CD4-positive, alpha-beta T cell treated with Interleukin-21 for 1 hour (primary cell): Measurements from ENCODE around the gene LPXN.

Experiments used
- DNase-seq: peaks from one replicate; pipeline ENCODE4 v3.0.0-alpha.2; 2020

LPXN gene

DNA sequence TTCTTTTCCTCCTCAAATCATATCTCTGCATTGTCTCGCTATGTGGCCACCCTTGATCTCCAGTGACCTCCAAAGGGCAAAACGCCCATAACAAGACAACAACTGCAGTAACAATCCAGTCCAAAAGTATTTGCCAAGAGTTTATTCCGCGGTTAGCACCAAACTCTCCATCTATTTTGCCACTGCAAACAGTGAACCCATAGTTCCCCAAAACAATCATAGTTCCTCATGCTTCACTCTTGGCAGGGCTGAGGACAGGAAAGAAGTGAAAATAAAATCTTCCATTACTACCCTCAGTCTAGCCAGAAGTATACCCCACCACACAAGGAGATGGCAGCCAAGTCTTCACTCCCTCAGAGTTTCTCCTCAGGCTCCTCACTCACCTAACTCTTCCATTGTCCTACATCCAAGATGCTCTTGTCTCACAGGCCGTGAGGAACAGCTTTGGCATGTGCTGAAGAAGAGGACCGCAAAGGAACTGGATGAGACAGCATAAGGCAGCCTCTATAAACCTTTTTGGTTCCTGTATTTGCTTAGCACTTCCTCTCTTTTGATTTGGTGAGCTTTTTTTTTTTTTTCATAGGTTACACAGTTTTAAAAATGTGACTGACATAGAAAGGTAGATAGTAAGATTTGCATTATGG, at the start of gene LPXN:
Gene LPXN (minus strand): TSS at position 480 of the 644 bp plus-strand sequence. CDS start 84 bp downstream, at position 396.
- peak; percentile 73 for DNase-seq

DNA sequence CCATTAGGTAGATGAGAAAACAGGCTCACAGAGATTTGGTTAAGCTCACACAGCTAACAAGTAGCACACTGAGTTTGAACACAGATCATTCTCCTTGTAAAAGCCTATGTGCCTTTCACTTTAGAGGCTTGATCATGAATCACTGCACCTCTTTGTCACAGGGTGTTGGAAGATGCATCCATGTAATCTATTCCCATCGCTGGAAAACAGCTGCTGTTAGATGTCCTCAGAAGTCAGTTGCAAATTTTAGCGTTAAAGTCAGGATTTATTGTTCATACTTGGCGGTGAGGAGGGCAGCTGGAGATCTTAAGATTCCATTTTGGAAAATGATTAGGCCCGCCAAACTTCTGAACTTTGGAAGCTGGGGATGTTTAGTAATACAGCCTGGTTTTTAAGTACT, 49.4 kb upstream of the LPXN start:
- DNase-seq = no peak

DNA sequence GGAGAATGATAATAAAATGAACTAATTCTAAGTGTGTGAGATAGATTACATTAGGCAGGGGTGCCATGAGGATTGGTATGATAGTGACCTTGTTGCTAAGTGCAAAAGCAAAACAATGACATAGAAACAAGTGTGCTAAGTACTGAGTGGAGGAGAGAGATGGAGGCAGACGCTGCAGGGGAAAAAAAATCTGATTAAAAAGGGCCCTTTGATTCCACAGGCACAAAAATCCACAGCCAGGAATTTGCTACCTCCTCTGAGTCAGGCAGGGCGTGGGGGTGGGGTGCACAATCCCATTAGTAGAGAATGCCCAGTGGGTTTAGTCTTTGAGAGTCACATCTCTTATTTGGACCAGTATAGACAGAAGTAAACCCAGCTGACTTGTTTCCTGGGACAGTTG, 46.7 kb upstream of the LPXN start, which contains the start of gene CNTF:
Gene CNTF (plus strand): TSS at position 322 of the 400 bp plus-strand sequence. CDS start 88 bp downstream, outside the sequence.
- no peak for DNase-seq

DNA sequence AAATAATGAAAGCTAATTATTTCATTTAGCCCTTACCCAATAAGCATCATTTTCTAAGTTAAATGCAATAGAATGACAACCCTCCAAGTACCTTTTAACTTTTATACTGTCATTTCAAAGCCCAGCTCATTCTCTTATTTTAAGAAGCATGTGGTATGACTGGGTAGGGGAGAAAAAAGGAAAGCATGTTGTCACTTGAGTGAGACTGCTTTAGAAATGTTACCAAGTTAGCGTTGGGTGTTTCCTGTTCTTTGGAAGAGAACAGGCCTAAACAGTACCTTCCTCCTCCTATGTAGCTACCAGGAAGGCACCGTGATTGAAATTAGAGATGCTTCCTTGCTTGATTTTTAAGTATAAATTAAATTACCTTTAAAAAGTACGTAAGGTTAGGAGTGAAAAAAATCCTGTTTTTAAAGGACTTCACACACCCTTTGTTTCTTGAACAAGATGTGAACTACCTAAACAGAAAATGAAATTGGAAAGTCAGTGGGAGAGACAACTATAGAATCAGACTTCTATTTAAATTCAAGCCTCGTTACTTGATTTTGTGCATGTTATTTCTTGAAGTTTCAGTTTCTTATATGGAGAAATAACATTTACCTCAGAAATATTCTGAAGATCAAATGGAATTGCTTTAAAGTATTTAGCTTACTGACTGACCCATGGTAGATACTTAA, 46.1 kb upstream of the LPXN start:
- DNase-seq = no peak

DNA sequence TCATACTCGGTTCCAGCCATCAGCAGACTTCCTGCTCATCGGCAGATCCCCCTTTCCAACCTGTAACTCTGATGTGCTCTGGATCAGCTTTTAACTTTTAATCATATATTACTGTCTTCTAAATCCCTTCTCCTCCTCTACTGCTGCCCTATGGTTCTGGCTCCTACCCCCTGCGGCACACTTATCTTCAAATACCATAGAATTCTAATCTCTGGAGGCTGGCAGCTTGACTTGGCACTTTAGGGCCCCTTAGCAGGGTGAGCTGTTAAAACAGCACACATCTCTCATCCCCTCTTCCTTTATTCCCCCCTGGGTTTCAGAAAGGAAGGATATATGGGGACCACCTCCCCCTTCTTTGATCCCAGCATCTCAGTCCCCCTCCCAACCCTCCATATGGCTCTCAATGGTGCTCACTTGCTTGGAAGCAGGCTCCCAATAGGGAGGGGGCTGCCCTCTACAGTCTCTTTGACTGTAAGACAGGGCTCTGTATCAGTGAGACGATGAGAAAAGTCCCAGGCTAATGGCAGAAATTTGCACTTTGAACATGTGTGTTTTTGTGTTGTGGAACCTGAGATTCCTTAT, 42.4 kb upstream of the LPXN start:
- DNase-seq = no peak

DNA sequence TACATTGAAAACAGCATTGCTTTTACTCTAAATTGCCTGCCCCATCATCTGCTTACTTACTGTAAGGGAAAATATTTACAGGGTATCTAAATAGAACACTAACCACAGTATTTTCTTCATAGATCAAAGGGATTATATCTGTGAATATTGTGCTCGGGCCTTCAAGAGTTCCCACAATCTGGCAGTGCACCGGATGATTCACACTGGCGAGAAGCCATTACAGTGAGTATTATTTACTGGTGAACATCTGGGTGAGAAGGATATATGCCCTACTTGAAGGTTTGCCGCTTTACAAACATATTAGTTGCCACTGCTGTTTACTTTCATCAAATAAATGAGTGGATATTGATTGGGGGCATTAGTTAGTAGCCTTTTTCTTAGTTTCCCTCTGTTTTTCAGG, 40.9 kb upstream of the LPXN start:
- DNase-seq = no peak

DNA sequence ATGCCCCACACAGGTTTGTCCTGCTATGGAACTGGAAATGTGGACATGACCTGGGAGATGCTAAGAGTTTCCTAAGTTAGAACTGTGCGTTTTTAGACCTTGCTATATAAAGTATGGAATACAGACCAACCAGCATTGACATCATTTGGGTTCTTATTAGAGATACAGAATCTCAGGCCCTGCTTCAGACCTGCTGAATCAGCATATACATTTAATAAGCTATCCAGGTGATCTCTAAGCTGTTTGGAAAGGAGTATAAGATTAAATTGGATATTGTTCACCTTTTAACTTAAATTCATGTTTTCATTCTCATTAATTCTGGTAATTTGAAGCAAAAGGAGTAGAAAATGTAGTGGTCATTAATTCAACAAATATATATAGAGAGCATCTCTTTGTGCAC, 39.9 kb upstream of the LPXN start:
- DNase-seq = no peak

DNA sequence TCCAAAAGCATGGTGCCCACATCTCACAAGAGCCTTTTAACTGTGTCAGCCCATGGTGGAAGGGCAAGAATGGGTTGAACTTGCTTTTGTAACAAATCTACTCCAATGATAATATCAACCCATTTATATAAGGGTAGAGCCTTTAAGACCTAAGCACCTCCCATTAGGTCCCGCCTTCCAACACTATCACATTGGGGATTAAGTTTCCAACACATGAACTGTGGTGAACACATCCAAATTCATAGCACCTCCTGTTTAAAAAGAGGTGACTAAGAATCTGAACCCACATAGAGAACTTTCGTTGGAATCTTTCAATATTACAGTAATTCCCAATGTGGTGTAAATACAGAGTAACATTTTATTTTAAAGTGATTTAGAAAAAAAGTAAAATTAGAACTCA, 37.6 kb upstream of the LPXN start:
- no peak for DNase-seq

DNA sequence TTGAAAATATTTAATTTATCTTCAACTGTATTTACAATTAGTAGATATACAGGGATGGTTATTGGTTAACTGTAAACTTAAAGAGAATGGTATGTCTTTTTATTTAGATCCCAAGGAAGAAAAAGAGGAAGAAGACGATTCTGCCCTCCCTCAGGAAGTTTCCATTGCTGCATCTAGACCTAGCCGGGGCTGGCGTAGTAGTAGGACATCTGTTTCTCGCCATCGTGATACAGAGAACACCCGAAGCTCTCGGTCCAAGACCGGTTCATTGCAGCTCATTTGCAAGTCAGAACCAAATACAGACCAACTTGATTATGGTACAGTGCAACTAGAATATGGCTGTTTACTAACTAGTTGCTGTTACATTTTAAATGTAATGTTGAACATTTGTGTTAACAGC, 34.1 kb upstream of the LPXN start:
- DNase-seq = no peak

DNA sequence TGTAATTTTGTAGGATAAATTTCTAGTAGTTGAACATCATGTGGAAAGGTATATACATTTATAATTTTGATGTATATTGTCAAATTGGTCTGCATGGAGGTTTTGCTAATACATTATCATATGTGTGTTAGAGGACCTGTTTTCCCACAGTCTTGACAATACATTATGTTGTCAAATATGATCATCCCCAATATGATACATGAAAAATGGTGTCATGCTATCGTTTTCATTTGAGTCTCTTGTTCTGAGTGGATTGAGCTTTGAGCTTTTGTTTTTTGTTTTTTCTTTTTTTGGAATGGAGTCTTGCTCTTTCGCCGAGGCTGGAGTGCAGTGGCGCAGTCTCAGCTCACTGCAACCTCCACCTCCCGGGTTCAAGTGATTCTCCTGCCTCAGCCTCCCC, 32.7 kb upstream of the LPXN start:
- DNase-seq = no peak

DNA sequence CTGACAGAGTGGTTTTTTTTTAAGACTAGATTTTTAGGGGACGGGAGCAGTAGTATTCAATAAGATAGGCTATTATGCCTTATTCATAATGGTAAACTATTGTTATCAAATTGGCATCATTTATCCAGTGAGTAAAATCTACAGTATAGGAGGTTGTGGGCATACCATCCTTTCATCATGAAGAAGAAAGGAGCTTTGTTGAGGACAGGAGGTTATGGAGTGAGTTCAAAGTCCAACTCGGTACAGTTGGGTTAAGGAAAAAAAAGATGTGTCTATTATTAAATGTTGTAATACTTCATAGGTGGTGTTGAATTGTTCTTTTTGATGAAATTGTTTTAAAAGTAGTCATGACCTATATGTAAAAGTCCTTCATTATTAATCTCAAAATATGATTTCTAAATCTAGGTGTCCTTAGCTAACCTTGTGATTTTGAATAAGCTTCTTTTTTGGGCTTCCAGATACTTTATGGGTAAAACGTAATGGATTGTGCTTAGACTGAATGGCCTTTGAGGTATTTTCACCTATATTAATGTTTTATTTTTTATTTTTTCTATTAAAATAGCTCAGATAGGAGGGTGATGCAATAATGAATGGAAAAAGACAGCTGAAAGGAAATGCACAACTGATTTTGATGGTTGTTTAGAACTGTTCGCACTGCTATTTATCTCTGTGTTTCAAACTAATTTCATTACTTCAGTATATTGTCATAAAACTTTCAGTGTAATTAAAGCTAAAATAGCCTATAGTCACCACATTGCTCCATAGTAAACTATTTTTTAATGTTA, 31.5 kb upstream of the LPXN start:
- DNase-seq = no peak

DNA sequence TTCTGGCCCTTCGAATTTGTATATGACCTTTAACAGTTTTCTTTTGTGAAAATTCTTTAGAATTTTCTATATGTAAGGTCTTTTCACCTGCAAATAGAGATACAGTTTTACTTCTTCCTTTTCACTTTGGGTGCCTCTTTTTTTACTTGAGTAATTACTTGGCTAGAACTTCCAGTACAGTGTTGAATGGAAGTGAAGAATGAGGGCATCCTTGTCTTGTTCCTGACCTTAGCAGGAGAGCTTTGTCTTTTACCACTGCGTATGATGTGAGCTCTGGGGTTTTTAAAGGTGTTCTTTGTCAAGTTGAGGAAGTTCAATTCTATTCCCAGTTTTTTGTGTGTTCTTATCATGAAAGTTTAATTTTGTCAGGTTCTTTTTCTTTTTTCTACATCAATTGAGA, 24.9 kb upstream of the LPXN start:
- DNase-seq = no peak

DNA sequence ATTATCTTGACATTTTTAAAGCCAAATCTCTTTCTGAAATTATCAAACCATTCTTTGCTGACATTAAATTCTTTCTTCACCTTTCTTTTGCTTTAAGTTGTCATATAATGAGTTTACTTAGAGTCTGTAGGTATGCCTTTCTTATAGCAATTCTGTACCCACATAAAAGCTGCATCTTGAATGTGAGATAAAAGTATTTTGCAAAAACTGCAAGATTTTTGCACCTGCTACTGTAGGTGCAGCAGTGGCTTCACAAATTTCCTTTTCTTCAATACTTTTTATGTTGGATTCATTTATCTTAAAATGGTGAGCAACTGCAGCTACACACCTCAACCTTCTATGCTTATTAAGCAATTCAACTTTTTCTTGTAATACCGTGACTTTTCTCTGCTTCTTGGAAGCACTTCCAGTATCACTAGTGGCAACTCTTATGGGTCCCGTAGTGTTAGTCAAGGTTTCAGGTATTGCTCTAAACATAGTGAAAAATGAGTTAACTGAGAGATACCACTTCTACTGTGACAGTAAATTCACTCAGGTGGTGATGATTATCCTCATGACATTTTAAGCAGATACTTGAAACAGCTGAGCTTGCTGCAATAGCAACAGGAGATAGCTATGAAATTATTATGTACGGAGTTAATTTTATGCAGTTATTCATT, 22.0 kb upstream of the LPXN start:
- DNase-seq = no peak

DNA sequence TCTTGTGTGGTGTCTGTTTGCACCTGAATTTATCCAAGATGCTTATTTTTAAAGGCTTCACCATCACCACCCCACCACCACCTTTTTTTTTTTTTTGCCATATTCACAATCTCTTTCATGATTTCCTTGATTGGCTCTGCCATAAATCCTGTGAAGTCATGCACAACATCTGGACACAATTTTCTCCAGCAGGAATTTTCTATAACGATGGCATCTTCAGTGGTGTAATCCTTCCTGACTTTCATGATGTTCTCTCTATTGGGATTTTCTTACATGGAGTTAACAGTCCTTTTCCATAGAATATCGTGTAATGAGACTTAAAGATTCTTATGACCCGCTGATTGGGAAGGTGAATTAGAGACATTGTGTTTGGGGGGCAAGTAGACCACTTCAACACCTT, 21.0 kb upstream of the LPXN start:
- DNase-seq = no peak

DNA sequence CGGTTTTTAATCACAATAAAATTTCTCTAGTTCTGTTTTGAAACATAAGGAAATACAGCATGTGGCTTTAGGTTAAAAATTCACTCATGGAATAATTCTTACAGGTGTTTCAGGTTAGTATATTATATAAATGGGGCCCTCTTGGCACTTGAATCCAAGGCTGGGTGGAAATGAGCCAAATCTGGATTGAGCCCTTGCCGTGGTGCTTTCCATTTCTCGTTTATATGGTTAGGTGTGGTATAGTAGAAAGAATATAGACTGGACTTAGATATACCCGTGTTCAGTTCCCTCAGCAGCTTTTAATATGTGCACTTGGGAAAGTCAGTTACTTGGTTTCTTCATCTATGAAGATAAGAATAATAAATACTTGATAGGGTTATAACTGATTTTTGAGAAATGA, 19.2 kb upstream of the LPXN start:
- no peak for DNase-seq

DNA sequence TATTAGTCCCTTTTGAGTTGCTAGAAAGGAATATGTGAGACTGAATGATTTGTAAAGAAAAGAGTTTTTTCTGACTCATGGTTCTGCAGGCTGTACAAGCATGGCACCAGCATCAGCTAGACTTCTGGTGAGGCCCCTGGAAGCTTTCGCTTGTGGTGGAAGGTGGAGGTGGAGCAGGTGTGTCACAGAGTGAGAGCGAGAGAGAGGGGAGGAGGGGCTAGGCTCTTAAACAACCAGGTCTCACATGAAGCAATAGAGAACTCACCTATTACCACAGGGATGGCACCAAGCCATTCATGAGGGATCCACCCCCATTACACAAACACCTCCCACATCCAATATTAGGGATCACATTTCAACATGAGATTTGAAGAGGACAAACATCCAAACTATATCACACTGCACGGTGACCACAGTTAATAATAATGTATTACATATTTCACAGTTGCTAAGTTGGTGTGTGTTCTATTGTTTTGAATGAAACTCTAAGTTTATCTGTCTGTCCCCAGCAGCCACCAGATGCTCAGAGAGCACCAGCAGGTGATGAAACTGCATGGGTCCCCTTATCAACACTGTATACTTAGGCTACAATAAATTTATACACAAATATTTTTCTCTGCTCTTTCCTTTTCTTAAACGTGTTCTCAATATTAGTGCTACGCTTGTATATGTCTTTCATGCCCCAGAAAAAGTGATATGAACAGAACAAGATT, 17.3 kb upstream of the LPXN start:
- DNase-seq = no peak

DNA sequence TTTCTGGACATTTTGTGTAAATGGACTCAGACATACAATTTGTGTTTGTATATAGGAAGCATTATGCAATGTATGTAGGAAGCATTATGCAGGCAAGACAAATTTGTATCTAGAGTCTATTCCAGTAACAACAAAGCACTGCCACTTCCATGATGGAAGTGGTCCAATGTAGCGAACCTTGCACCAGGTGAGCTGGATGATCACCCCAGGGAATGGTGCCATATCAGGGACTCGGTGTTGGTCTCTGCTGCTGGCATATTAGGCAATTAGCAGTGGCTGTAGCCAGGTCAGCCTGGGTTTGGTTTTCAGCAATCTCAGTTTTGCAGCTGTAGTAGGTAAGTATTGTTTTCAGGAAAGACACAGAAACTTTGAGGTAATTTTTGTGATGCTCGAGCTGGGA, 16.0 kb upstream of the LPXN start:
- DNase-seq = no peak

DNA sequence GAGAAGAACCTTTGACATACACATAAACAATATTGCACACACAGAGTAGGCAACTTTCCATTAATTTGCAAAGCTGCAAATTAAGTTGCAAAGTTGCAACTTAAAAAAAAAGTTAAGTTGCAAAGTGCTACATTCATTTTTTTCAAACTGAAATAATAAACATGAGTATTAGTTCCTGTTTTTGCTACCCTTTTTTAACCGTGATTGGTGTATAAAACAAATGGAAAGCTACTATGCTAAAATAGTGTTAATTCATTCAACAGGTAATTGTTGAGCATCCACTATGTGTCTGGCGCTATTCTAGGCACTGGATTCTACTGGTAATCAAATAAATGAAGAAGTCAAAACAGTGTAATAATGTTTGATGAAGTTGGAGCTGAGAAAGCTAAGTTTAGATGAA, 11.3 kb upstream of the LPXN start:
- no peak for DNase-seq

DNA sequence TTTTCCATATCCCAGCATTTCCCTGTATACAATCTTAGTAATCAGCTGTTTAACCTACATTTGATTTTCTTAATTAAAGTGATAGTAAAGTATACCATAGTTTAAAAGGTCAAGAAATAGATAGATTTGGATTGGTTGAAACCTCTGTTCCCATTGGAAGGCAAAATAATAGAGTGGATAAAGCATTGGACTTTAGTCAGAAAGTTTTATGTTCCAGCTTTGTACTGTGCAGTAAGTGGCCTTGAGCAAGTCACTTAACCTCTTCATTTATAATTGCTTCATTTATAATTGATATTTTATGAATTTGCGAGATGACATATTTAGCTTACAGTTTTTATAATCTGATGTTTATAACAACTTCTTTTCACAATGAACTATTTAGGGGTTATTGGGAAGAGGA, 6.8 kb upstream of the LPXN start:
- DNase-seq = no peak

DNA sequence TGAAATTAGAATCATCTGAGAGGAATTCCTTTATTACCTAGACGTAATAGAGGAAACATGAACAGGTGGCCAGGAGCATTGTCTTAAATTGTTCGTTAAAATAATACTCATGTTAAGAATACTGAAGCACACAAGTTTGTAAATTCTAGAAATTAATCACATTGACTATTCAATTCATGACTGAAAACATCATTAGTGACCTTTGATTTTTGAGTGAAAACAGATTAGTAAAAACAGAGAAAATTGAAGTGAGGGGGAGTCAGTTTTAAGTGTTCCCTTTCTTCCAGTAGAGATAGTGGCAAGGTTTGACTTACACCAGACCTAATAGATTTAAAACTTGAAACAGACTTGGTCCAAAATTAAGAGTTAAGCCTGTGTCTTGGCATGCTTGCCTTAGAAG, 4.7 kb upstream of the LPXN start:
- no peak for DNase-seq

DNA sequence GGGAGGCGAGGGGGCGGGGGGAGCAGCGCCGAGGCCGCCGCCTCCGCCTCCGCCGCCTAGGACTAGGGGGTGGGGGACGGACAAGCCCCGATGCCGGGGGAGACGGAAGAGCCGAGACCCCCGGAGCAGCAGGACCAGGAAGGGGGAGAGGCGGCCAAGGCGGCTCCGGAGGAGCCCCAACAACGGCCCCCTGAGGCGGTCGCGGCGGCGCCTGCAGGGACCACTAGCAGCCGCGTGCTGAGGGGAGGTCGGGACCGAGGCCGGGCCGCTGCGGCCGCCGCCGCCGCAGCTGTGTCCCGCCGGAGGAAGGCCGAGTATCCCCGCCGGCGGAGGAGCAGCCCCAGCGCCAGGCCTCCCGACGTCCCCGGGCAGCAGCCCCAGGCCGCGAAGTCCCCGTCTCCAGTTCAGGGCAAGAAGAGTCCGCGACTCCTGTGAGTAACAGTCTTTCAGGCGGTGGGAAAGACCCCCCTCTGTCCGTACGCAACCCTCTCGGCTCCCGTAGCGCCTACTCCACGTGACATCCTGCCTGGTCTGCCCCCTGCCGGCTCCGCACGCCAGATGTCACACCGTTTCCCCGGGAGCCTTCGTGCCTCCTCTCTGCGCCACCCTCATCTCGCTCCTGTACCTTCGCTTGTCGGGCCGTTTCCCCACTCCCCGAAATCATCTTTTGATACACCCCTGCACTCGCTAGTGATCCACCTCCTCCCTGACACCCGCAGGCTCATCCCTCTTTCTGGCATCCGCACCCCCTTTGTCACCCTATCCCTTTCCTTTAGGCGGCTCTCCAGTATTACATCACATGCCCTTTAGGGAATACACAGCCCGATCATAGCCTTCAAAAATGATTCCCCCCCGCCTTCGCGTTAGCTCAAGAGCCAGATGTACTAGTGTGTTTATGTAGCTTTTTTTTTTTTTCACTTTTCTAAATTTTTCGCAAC, 3.8 kb upstream of the LPXN start:
- peak; percentile 93 for DNase-seq
